ENCODE data around the gene TSNAXIP1.

DNA sequence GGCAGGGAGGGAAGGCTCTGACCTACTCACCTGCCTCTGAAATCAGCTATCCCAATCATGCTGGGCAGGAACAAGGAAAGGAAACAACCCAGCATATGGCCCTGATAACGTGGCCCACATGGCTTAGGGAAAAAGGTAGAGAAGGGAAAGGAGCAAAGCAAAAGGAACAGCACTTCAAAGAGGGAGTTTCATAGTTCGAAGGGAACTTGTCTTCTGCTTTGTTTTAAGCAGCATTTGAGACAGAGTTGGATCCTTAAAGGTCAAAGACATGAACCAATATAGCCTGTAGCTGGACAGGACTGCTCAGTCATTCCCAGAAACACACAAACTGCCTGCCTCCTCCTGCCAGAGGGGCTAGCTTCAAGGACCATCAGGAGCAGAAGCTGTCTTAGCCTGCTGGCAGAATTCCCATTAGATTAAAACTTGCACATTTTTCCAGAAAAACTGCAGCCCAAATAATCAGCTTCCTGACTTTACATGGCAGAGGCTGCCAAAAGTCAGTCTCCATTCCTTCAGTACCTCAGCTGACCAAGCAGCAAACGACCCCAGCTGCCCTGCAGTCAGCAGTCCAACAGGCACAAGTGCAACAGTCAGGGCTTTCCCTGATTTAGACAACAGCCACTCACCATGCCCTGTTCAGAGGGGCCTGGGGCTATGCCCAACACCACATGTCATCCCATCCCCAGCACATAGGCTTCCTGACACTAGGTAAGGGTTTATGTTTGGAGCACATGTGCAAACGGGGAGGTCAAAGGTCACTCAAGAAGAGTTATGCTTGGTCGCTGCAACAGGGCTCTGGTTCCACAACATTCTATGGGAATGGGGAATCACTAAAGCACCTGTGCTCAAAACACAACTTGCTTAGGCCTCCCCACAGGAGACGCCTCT is 32.9 kb upstream of the TSNAXIP1 start:
- TF ChIP-seq, protein P1, sequence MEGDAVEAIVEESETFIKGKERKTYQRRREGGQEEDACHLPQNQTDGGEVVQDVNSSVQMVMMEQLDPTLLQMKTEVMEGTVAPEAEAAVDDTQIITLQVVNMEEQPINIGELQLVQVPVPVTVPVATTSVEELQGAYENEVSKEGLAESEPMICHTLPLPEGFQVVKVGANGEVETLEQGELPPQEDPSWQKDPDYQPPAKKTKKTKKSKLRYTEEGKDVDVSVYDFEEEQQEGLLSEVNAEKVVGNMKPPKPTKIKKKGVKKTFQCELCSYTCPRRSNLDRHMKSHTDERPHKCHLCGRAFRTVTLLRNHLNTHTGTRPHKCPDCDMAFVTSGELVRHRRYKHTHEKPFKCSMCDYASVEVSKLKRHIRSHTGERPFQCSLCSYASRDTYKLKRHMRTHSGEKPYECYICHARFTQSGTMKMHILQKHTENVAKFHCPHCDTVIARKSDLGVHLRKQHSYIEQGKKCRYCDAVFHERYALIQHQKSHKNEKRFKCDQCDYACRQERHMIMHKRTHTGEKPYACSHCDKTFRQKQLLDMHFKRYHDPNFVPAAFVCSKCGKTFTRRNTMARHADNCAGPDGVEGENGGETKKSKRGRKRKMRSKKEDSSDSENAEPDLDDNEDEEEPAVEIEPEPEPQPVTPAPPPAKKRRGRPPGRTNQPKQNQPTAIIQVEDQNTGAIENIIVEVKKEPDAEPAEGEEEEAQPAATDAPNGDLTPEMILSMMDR (IDR thresholded peaks at IDR 0.05; ENCODE audit: low read depth, low read length, missing input control), result no peak
- TF ChIP-seq RAD21 (IDR thresholded peaks at IDR 0.05), result peak in 1 of 2 donors; percentile 20
- TF ChIP-seq SP1 (IDR thresholded peaks at IDR 0.05), result peak; percentile 44
